NCI-H2081 treated with DMSO at 0.1 percent for 48 hours (cell line): Measurements from ENCODE around the gene CAMKMT.

Experiments
- DNase-seq: peaks from one replicate; lab custom pipeline; 2025; lab: John Stamatoyannopoulos, UW

CAMKMT gene

GRCh38 chr2:44772131-44772530 lies 410.4 kb downstream of the CAMKMT start:
- no peak for DNase-seq

GRCh38 chr2:44772669-44773378 lies 411.1 kb downstream of the CAMKMT start:
- no peak for DNase-seq

GRCh38 chr2:44774826-44775492 lies 413.2 kb downstream of the CAMKMT start:
- no peak for DNase-seq

- DNase-seq: no peak
These were observed 415.3 kb downstream of the CAMKMT start for GRCh38 chr2:44777036-44777435.

- peak; percentile 34 for DNase-seq
These were observed 415.8 kb downstream of the CAMKMT start for GRCh38 chr2:44777537-44777936.

GRCh38 chr2:44778221-44778654 lies 416.5 kb downstream of the CAMKMT start:
- DNase-seq: no peak

GRCh38 chr2:44778671-44779476 lies 417.1 kb downstream of the CAMKMT start:
- no peak for DNase-seq

- no peak for DNase-seq
These were observed 418.0 kb downstream of the CAMKMT start for GRCh38 chr2:44779793-44780192.

- no peak for DNase-seq
These were observed 418.7 kb downstream of the CAMKMT start for GRCh38 chr2:44780406-44780805.

GRCh38 chr2:44785433-44785832 lies 423.7 kb downstream of the CAMKMT start:
- DNase-seq: no peak

GRCh38 chr2:44786045-44786816 lies 424.5 kb downstream of the CAMKMT start:
- no peak for DNase-seq

GRCh38 chr2:44786817-44787214 lies 425.1 kb downstream of the CAMKMT start:
- no peak for DNase-seq

- no peak for DNase-seq
These were observed 425.9 kb downstream of the CAMKMT start for GRCh38 chr2:44787663-44788062.

- DNase-seq: no peak
These were observed 427.7 kb downstream of the CAMKMT start for GRCh38 chr2:44789446-44789845.

- DNase-seq: no peak
These were observed 428.4 kb downstream of the CAMKMT start for GRCh38 chr2:44789971-44790721.

- DNase-seq: no peak
These were observed 431.6 kb downstream of the CAMKMT start for GRCh38 chr2:44793322-44793870.

GRCh38 chr2:44796771-44797170 lies 435.0 kb downstream of the CAMKMT start:
- no peak for DNase-seq

GRCh38 chr2:44798139-44798659 lies 436.5 kb downstream of the CAMKMT start:
- DNase-seq: no peak

GRCh38 chr2:44799105-44799504 lies 437.4 kb downstream of the CAMKMT start:
- DNase-seq: no peak

- no peak for DNase-seq
These were observed 438.0 kb downstream of the CAMKMT start for GRCh38 chr2:44799754-44800153.
